Measurements from ENCODE around the gene FBXO45.
A peak's percentile ranks its signal among the peaks of the same experiment; 100 is the strongest.
"Not testable (repeated sequence)": the region's sequence is repeated elsewhere in the genome, so short reads cannot be mapped to it uniquely, and the experiment has no call there.

FBXO45 gene

GRCh38 chr3:196620161-196620604 lies 51.7 kb downstream of the FBXO45 start:
- peak overlapping the region; percentile 63 for H3K4me3 Mint-ChIP-seq
- peaks cover 28% of the 10 kb centered on the region for H3K4me1 Mint-ChIP-seq
- H3K27ac Mint-ChIP-seq: peak overlapping the region; percentile 74
- H3K9me3 Mint-ChIP-seq: no peaks in the 10 kb centered on the region
- H3K36me3 Mint-ChIP-seq: no peaks in the 10 kb centered on the region
- DNase-seq (ENCODE audit: low spot score in 2 of 2) (peak; percentile 31 to 70), ATAC-seq (peak; percentile 92)

- no peak for ATAC-seq
- Mint-ChIP-seq H3K27ac (peak overlapping the region; percentile 74), H3K9me3 (no peaks in the 10 kb centered on the region), H3K4me3 (peak overlapping the region; percentile 63), H3K4me1 (peaks cover 32% of the 10 kb centered on the region), H3K36me3 (no peaks in the 10 kb centered on the region)
- no peak for DNase-seq (ENCODE audit: low spot score in 2 of 2)
Measured at GRCh38 chr3:196620684-196621083, 52.2 kb downstream of the FBXO45 start.

- no peaks in the 10 kb centered on the region for H3K36me3 Mint-ChIP-seq
- no peaks in the 10 kb centered on the region for H3K9me3 Mint-ChIP-seq
- no peak for DNase-seq (ENCODE audit: low spot score in 2 of 2)
- H3K4me3 Mint-ChIP-seq: no peak overlapping the region
- no peak overlapping the region for H3K27ac Mint-ChIP-seq
- H3K4me1 Mint-ChIP-seq: peaks cover 32% of the 10 kb centered on the region
- no peak for ATAC-seq
Measured at GRCh38 chr3:196621611-196622010, 53.2 kb downstream of the FBXO45 start.

GRCh38 chr3:196624067-196624790 lies 55.8 kb downstream of the FBXO45 start:
- DNase-seq (ENCODE audit: low spot score in 2 of 2) (no peak), ATAC-seq (peak; percentile 78)
- H3K27ac Mint-ChIP-seq: no peak overlapping the region
- H3K36me3 Mint-ChIP-seq: no peaks in the 10 kb centered on the region
- peaks cover 32% of the 10 kb centered on the region for H3K4me1 Mint-ChIP-seq
- H3K4me3 Mint-ChIP-seq: peak overlapping the region; percentile 38
- H3K9me3 Mint-ChIP-seq: no peaks in the 10 kb centered on the region

- DNase-seq (ENCODE audit: low spot score in 2 of 2) (no peak), ATAC-seq (no peak)
- no peaks in the 10 kb centered on the region for H3K9me3 Mint-ChIP-seq
- H3K36me3 Mint-ChIP-seq: no peaks in the 10 kb centered on the region
- peaks cover 35% of the 10 kb centered on the region for H3K4me1 Mint-ChIP-seq
- peak overlapping the region; percentile 38 for H3K4me3 Mint-ChIP-seq
- H3K27ac Mint-ChIP-seq: no peak overlapping the region
Measured at GRCh38 chr3:196624907-196625306, 56.4 kb downstream of the FBXO45 start.

- no peak for ATAC-seq
- H3K36me3 Mint-ChIP-seq: peaks cover 4% of the 10 kb centered on the region
- no peak overlapping the region for H3K27ac Mint-ChIP-seq
- DNase-seq (ENCODE audit: low spot score in 2 of 2): no peak
- no peaks in the 10 kb centered on the region for H3K9me3 Mint-ChIP-seq
- H3K4me1 Mint-ChIP-seq: peaks cover 35% of the 10 kb centered on the region
- H3K4me3 Mint-ChIP-seq: no peak overlapping the region
Measured at GRCh38 chr3:196625331-196625730, 56.9 kb downstream of the FBXO45 start.

- ATAC-seq (no peak), DNase-seq (ENCODE audit: low spot score in 2 of 2) (no peak)
- Mint-ChIP-seq H3K9me3 (no peaks in the 10 kb centered on the region), H3K4me1 (peaks cover 44% of the 10 kb centered on the region), H3K36me3 (peaks cover 7% of the 10 kb centered on the region), H3K4me3 (no peak overlapping the region), H3K27ac (no peak overlapping the region)
Measured at GRCh38 chr3:196627918-196628231, 59.4 kb downstream of the FBXO45 start.

- Mint-ChIP-seq H3K36me3 (peaks cover 7% of the 10 kb centered on the region), H3K4me1 (peaks cover 56% of the 10 kb centered on the region), H3K27ac (no peak overlapping the region), H3K9me3 (no peaks in the 10 kb centered on the region), H3K4me3 (no peak overlapping the region)
- ATAC-seq: no peak
- DNase-seq (ENCODE audit: low spot score in 2 of 2): no peak
Measured at GRCh38 chr3:196629228-196629627, 60.8 kb downstream of the FBXO45 start.

- no peak for DNase-seq (ENCODE audit: low spot score in 2 of 2)
- Mint-ChIP-seq H3K4me3 (peak overlapping the region; percentile 72), H3K4me1 (peaks cover 57% of the 10 kb centered on the region), H3K36me3 (peaks cover 7% of the 10 kb centered on the region), H3K27ac (peak overlapping the region; percentile 83), H3K9me3 (no peaks in the 10 kb centered on the region)
- no peak for ATAC-seq
Measured at GRCh38 chr3:196631682-196632045, 63.2 kb downstream of the FBXO45 start.

GRCh38 chr3:196632046-196632751 lies 63.7 kb downstream of the FBXO45 start:
- Mint-ChIP-seq H3K36me3 (peaks cover 7% of the 10 kb centered on the region), H3K4me3 (peak overlapping the region; percentile 72), H3K27ac (peak overlapping the region; percentile 83), H3K9me3 (no peaks in the 10 kb centered on the region), H3K4me1 (peaks cover 57% of the 10 kb centered on the region)
- ATAC-seq (peak; percentile 86), DNase-seq (ENCODE audit: low spot score in 2 of 2) (peak; percentile 72 to 94)

- H3K27ac Mint-ChIP-seq: peak overlapping the region; percentile 83
- DNase-seq (ENCODE audit: low spot score in 2 of 2): no peak
- no peaks in the 10 kb centered on the region for H3K9me3 Mint-ChIP-seq
- H3K36me3 Mint-ChIP-seq: peaks cover 7% of the 10 kb centered on the region
- peaks cover 59% of the 10 kb centered on the region for H3K4me1 Mint-ChIP-seq
- ATAC-seq: no peak
- peak overlapping the region; percentile 72 for H3K4me3 Mint-ChIP-seq
Measured at GRCh38 chr3:196633555-196634151, 65.2 kb downstream of the FBXO45 start.

GRCh38 chr3:196634224-196634623 lies 65.8 kb downstream of the FBXO45 start:
- Mint-ChIP-seq H3K27ac (peak overlapping the region; percentile 83), H3K9me3 (no peaks in the 10 kb centered on the region), H3K4me3 (peak overlapping the region; percentile 72), H3K36me3 (peaks cover 9% of the 10 kb centered on the region), H3K4me1 (peaks cover 64% of the 10 kb centered on the region)
- DNase-seq (ENCODE audit: low spot score in 2 of 2) (no peak), ATAC-seq (no peak)

- Mint-ChIP-seq H3K9me3 (no peaks in the 10 kb centered on the region), H3K36me3 (peaks cover 15% of the 10 kb centered on the region), H3K4me3 (no peak overlapping the region), H3K4me1 (peaks cover 68% of the 10 kb centered on the region), H3K27ac (peak overlapping the region; percentile 40)
- ATAC-seq (no peak), DNase-seq (ENCODE audit: low spot score in 2 of 2) (no peak)
Measured at GRCh38 chr3:196634829-196635228, 66.4 kb downstream of the FBXO45 start.

- Mint-ChIP-seq H3K9me3 (no peaks in the 10 kb centered on the region), H3K4me1 (peaks cover 65% of the 10 kb centered on the region), H3K36me3 (peaks cover 27% of the 10 kb centered on the region), H3K27ac (no peak overlapping the region), H3K4me3 (no peak overlapping the region)
- DNase-seq (ENCODE audit: low spot score in 2 of 2): no peak
- no peak for ATAC-seq
Measured at GRCh38 chr3:196636369-196637349, 68.2 kb downstream of the FBXO45 start.

GRCh38 chr3:196637941-196638340 lies 69.5 kb downstream of the FBXO45 start:
- not testable (repeated sequence) for ATAC-seq; DNase-seq (ENCODE audit: low spot score in 2 of 2); H3K4me3 Mint-ChIP-seq; H3K9me3 Mint-ChIP-seq; H3K27ac Mint-ChIP-seq
- Mint-ChIP-seq H3K4me1 (peaks cover 70% of the 10 kb centered on the region), H3K36me3 (peaks cover 38% of the 10 kb centered on the region)

Data from stimulated activated effector memory CD8-positive, alpha-beta T cell treated with anti-CD3 and anti-CD28 coated beads, Interleukin-12 subunit alpha, Interleukin-12 subunit beta, amount 100 ng/mL, for 72 hours (primary cell).